H9 (cell line): ENCODE results near the gene ARPP21. TPM values are rescaled to one million over a fixed set of nuclear protein-coding genes. Genes with fewer than 3 reads are reported as not detected.

Source experiments
- DNase-seq: peaks from one replicate; pipeline ENCODE4 v3.0.0-alpha.2; 2017
- H2AFZ ChIP-seq: one replicate; pipeline ENCODE4 v1.6.1; 2013; ENCODE audit warnings: mild to moderate bottlenecking, low read length, control low read depth, moderate library complexity
- H2AK5ac ChIP-seq: 2 replicates; pipeline ENCODE4 v1.6.1; 2013; ENCODE audit warnings: low read length, control low read depth, mixed read lengths; ENCODE audit not compliant: insufficient read length
- H2BK120ac ChIP-seq: one replicate; pipeline ENCODE4 v1.6.1; 2013; ENCODE audit warnings: low read depth, mild to moderate bottlenecking, low read length, control low read depth, inconsistent platforms; ENCODE audit not compliant: poor library complexity, severe bottlenecking
- H2BK12ac ChIP-seq: 2 replicates; pipeline ENCODE4 v1.6.1; 2013; ENCODE audit warnings: low read length, control low read depth, mixed read lengths, low read depth; ENCODE audit not compliant: insufficient read length
- H2BK15ac ChIP-seq: 2 replicates; pipeline ENCODE4 v1.6.1; 2013; ENCODE audit warnings: low read depth, low read length, control low read depth
- H2BK20ac ChIP-seq: one replicate; pipeline ENCODE4 v1.6.1; 2013; ENCODE audit warnings: low read depth, mild to moderate bottlenecking, low read length, control low read depth, inconsistent platforms; ENCODE audit not compliant: poor library complexity, severe bottlenecking
- H2BK5ac ChIP-seq: 2 replicates; pipeline ENCODE4 v1.6.1; 2013; ENCODE audit warnings: low read length, control low read depth, mixed read lengths; ENCODE audit not compliant: insufficient read length
- H3K14ac ChIP-seq: 2 replicates; pipeline ENCODE4 v1.6.1; 2013; ENCODE audit warnings: low read length, control low read depth; ENCODE audit not compliant: insufficient read depth
- H3K18ac ChIP-seq: 2 replicates; pipeline ENCODE4 v1.6.1; 2013; ENCODE audit warnings: low read depth, mild to moderate bottlenecking, mixed read lengths, low read length, control low read depth; ENCODE audit not compliant: insufficient read length
- H3K23ac ChIP-seq: 2 replicates; pipeline ENCODE4 v1.6.1; 2013; ENCODE audit warnings: low read length, control low read depth, mixed read lengths, low read depth; ENCODE audit not compliant: insufficient read length
- H3K23me2 ChIP-seq: 2 replicates; pipeline ENCODE4 v1.6.1; 2013; ENCODE audit warnings: low read depth, mild to moderate bottlenecking, mixed read lengths, low read length, control low read depth; ENCODE audit not compliant: insufficient read length, poor library complexity, severe bottlenecking
- H3K27ac ChIP-seq: 2 replicates; pipeline ENCODE4 v1.5.1; 2013; ENCODE audit warnings: low read length, control low read depth, mixed read lengths, low read depth; ENCODE audit not compliant: insufficient read length
- H3K27me3 ChIP-seq: 2 replicates; pipeline ENCODE4 v1.6.1; 2013; ENCODE audit warnings: low read length, control low read depth, inconsistent platforms; ENCODE audit not compliant: insufficient read depth
- H3K4ac ChIP-seq: 2 replicates; pipeline ENCODE4 v1.6.1; 2013; ENCODE audit warnings: low read depth, mild to moderate bottlenecking, control low read depth, inconsistent platforms, low read length, moderate library complexity
- H3K4me1 ChIP-seq: 2 replicates; pipeline ENCODE4 v1.6.1; 2013; ENCODE audit warnings: low read length, control low read depth, inconsistent platforms; ENCODE audit not compliant: insufficient read depth
- H3K4me2 ChIP-seq: 2 replicates; pipeline ENCODE4 v1.6.1; 2013; ENCODE audit warnings: low read length, control low read depth, mixed read lengths; ENCODE audit not compliant: insufficient read length, insufficient read depth
- H3K56ac ChIP-seq: 2 replicates; pipeline ENCODE4 v1.6.1; 2013; ENCODE audit warnings: low read depth, mild to moderate bottlenecking, mixed read lengths, low read length, control low read depth; ENCODE audit not compliant: insufficient read length
- H3K79me1 ChIP-seq: 2 replicates; pipeline ENCODE4 v1.6.1; 2013; ENCODE audit warnings: low read depth, mild to moderate bottlenecking, moderate library complexity, low read length, control low read depth, inconsistent platforms; ENCODE audit not compliant: insufficient read depth, poor library complexity, severe bottlenecking
- H3K79me2 ChIP-seq: 2 replicates; pipeline ENCODE4 v1.6.1; 2013; ENCODE audit warnings: low read length, control low read depth, inconsistent platforms; ENCODE audit not compliant: insufficient read depth
- H3K9ac ChIP-seq: 2 replicates; pipeline ENCODE4 v1.6.1; 2013; ENCODE audit warnings: low read length, control low read depth, mixed read lengths; ENCODE audit not compliant: insufficient read length; ENCODE audit errors: extremely low read depth
- H3K9me3 ChIP-seq: one replicate; pipeline ENCODE4 v1.6.1; 2013; ENCODE audit warnings: low read depth, low read length, inconsistent platforms; ENCODE audit not compliant: control insufficient read depth
- H3T11ph ChIP-seq: one replicate; pipeline ENCODE4 v1.6.1; 2013; ENCODE audit warnings: mild to moderate bottlenecking, low read length, control low read depth, inconsistent platforms
- H4K20me1 ChIP-seq: one replicate; pipeline ENCODE4 v1.6.1; 2013; ENCODE audit not compliant: control insufficient read depth, insufficient read length, insufficient read depth
- H4K5ac ChIP-seq: 2 replicates; pipeline ENCODE4 v1.6.1; 2013; ENCODE audit warnings: low read depth, mild to moderate bottlenecking, mixed read lengths, low read length, control low read depth; ENCODE audit not compliant: insufficient read length
- H4K8ac ChIP-seq: replicated peaks from 2 replicates; pipeline ENCODE4 v1.6.1; 2013; ENCODE audit warnings: low read length, control low read depth, mixed read lengths, low read depth; ENCODE audit not compliant: insufficient read length
- H4K91ac ChIP-seq: 2 replicates; pipeline ENCODE4 v1.6.1; 2013; ENCODE audit warnings: low read depth, mild to moderate bottlenecking, moderate library complexity, mixed read lengths, low read length, control low read depth; ENCODE audit not compliant: insufficient read length
- H3K27ac Mint-ChIP-seq, 3 experiments: 2 replicates in 2 of 3; 3 replicates in 1 of 3; pipeline ENCODE4 v1.8.0; 2020 to 2021; ENCODE audit warnings: mixed read lengths in 3 of 3, mild to moderate bottlenecking in 1 of 3, moderate library complexity in 1 of 3
- H3K27me3 Mint-ChIP-seq: 2 replicates; pipeline ENCODE4 v1.8.0; 2021; ENCODE audit warnings: low read depth, mild to moderate bottlenecking, moderate library complexity, mixed read lengths
- H3K36me3 Mint-ChIP-seq, 3 experiments: 2 replicates in 2 of 3; 3 replicates in 1 of 3; pipeline ENCODE4 v1.8.0; 2020 to 2021; ENCODE audit warnings: low read depth in 3 of 3, mixed read lengths in 3 of 3; ENCODE audit not compliant: insufficient read depth in 1 of 3
- H3K4me1 Mint-ChIP-seq, 2 experiments: 2 replicates each; pipeline ENCODE4 v1.8.0; 2020; ENCODE audit warnings: mixed read lengths in 2 of 2
- H3K4me3 Mint-ChIP-seq, 2 experiments: 2 replicates in 1 of 2; 3 replicates in 1 of 2; pipeline ENCODE4 v1.8.0; 2020 to 2021; ENCODE audit warnings: mild to moderate bottlenecking in 2 of 2, mixed read lengths in 2 of 2, moderate library complexity in 1 of 2
- H3K9me3 Mint-ChIP-seq, 2 experiments: 2 replicates in 1 of 2; 3 replicates in 1 of 2; pipeline ENCODE4 v1.8.0; 2020; ENCODE audit warnings: mild to moderate bottlenecking in 2 of 2, mixed read lengths in 2 of 2, moderate library complexity in 1 of 2
- WGBS: extraction: QIAGEN DNeasy Blood & Tissue Kit; methylation state at CpG from one replicate; pipeline ENCODE4 v1.1.7; 2013; ENCODE audit warnings: missing lambda C conversion rate, low lambda C conversion rate, mixed read lengths; ENCODE audit not compliant: insufficient read length; ENCODE audit errors: extremely low coverage; 5-methylcytosine and 5-hydroxymethylcytosine counted together
- total RNA-seq: library from RNA; stranded (reverse); gene quantifications from 2 replicates; pipeline ENCODE4 v1.2.1, GENCODE V29; 2021
- TF ChIP-seq, protein P1 (sequence below): fragments of 200-600 bp; sonication (generic); conservative IDR thresholded peaks from 3 replicates; pipeline ENCODE4 v1.8.0; 2021; ENCODE audit warnings: antibody characterized with exemption, mild to moderate bottlenecking

Gene ARPP21
- total RNA-seq, 1 experiment from 2014 or later: not detected

DNA sequence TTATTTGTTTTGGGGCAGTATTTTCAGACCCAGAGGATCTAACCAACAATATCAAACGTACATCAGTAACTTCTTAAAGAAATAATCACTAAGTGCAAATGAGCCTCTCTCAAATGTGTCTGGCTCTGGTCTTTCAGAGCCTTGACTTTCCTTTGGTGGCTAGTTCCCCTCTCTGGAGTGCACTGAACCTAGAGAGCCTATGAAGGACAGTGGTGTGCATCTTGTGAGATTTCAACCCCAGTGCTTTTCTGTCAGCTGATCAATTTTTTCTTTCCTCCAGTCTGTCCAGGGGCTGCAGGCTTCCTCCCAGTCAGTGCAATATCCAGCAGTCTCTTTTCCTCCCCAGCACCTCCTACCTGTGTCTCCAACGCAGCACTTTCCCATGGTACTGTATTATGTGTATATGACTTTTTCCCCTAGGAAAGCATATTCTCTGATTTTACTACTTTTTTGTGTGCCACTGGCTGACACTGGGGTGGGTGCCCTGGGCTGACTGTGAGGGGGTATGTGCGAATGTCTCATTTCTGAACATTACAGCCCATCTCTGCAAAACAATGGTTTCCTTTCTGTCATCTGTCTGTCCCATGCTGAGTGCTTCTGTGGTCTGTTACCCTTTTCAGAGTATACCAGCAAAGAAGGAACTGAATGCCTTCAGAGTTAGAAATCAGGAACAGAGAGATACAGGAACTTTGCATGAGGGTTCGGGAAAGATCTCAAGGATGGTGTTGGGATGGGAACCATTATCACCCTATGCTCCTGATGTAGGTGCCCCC lies 98.8 kb downstream of the ARPP21 start:
- Mint-ChIP-seq H3K27ac (peak overlapping the region in 1 of 3 experiments; percentile 55; a peak in 1 of 7 replicates), H3K36me3 (no peaks in the 10 kb centered on the region), H3K9me3 (no peaks in the 10 kb centered on the region), H3K27me3 (peaks cover 79% of the 10 kb centered on the region), H3K4me1 (peaks cover 6 to 12% of the 10 kb centered on the region in 2 experiments), H3K4me3 (no peak overlapping the region)
- no peak overlapping the region for H2BK120ac ChIP-seq
- TF ChIP-seq, protein P1, sequence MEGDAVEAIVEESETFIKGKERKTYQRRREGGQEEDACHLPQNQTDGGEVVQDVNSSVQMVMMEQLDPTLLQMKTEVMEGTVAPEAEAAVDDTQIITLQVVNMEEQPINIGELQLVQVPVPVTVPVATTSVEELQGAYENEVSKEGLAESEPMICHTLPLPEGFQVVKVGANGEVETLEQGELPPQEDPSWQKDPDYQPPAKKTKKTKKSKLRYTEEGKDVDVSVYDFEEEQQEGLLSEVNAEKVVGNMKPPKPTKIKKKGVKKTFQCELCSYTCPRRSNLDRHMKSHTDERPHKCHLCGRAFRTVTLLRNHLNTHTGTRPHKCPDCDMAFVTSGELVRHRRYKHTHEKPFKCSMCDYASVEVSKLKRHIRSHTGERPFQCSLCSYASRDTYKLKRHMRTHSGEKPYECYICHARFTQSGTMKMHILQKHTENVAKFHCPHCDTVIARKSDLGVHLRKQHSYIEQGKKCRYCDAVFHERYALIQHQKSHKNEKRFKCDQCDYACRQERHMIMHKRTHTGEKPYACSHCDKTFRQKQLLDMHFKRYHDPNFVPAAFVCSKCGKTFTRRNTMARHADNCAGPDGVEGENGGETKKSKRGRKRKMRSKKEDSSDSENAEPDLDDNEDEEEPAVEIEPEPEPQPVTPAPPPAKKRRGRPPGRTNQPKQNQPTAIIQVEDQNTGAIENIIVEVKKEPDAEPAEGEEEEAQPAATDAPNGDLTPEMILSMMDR: no peak
- no CpG with 5 or more reads among the region's 4 CpGs for WGBS
- H3K56ac ChIP-seq: no peak overlapping the region
- H2AK5ac ChIP-seq: no peak overlapping the region
- no peaks in the 10 kb centered on the region for H3K4me1 ChIP-seq
- no peaks in the 10 kb centered on the region for H3K23me2 ChIP-seq
- no peak overlapping the region for H2BK5ac ChIP-seq
- no peak overlapping the region for H3K14ac ChIP-seq
- H2AFZ ChIP-seq: no peak overlapping the region
- no peaks in the 10 kb centered on the region for H3K9me3 ChIP-seq
- no peak overlapping the region for H3K4ac ChIP-seq
- H3K4me2 ChIP-seq: no peak overlapping the region
- H3K79me2 ChIP-seq: no peaks in the 10 kb centered on the region
- H3K27ac ChIP-seq: no peak overlapping the region
- no peaks in the 10 kb centered on the region for H4K20me1 ChIP-seq
- H3K23ac ChIP-seq: no peak overlapping the region
- no peak overlapping the region for H3K18ac ChIP-seq
- H4K91ac ChIP-seq: no peak overlapping the region
- H3T11ph ChIP-seq: no peak overlapping the region
- no peak overlapping the region for H4K5ac ChIP-seq
- H2BK15ac ChIP-seq: no peak overlapping the region
- peaks cover under 1% of the 10 kb centered on the region; the same call in 1 of the 2 replicates for H3K27me3 ChIP-seq
- no peak overlapping the region for H4K8ac ChIP-seq
- H2BK12ac ChIP-seq: no peak overlapping the region
- H3K9ac ChIP-seq: no peak overlapping the region
- no peaks in the 10 kb centered on the region for H3K79me1 ChIP-seq
- no peak overlapping the region for H2BK20ac ChIP-seq
- DNase-seq: no peak
